RPMI8226 (cell line): ENCODE results near the gene TUT4.

Experiments used
- DNase-seq: peaks from one replicate; pipeline ENCODE4 v3.0.0-alpha.2; 2015

Gene TUT4

GRCh38 chr1:52400131-52400530, 152.8 kb downstream of the TUT4 start:
- no peak for DNase-seq

DNA sequence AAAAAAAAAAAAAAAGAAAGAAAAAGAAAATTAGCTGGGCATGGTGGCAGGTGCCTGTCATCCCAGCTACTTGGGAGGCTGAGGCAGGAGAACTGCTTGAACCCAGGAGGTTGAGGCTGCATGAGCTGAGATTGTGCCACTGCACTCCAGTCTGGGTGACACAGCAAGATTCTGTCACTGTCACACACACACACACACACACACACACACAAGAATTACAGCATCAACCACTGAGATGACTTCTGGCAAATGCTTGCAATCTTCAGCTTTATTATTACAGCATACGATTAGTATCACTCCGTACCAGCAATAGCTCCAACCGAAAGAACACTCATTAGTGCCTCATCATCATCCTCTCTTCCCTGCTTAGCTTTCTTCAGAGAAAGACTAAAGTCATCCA, 153.3 kb downstream of the TUT4 start:
- no peak for DNase-seq

- no peak for DNase-seq
Observed at GRCh38 chr1:52393174-52393573, 159.7 kb downstream of the TUT4 start.

GRCh38 chr1:52386458-52386857, 166.4 kb downstream of the TUT4 start:
- DNase-seq, result no peak

GRCh38 chr1:52385376-52385775, 167.5 kb downstream of the TUT4 start:
- DNase-seq, result no peak
